HEK293T (cell line): Measurements from ENCODE around the gene RBP3.
A peak's percentile ranks its signal among the peaks of the same experiment; 100 is the strongest.

ENCODE experiments used
- CTCF ChIA-PET: fragments of 350-600 bp; formaldehyde crosslinking; extraction: SDS; loops from one replicate; lab custom pipeline; 2021; ENCODE audit warnings: antibody characterized with exemption, inconsistent platforms; lab: Yijun Ruan, JAX
- POLR2A ChIA-PET: fragments of 350-600 bp; formaldehyde crosslinking; extraction: SDS; loops from one replicate; lab custom pipeline; 2020; ENCODE audit warnings: antibody characterized with exemption, inconsistent platforms; lab: Yijun Ruan, JAX
- DNase-seq: peaks from one replicate; pipeline ENCODE4 v3.0.0; 2012; ENCODE audit warnings: mixed read lengths; ENCODE audit errors: extremely low spot score
- ARNT ChIP-seq: fragments of 450-650 bp; IDR thresholded peaks from 2 replicates; pipeline ENCODE4 v1.6.1; 2017; ENCODE audit warnings: mild to moderate bottlenecking
- BHLHE40 ChIP-seq: fragments of 450-650 bp; IDR thresholded peaks from 2 replicates; pipeline ENCODE4 v1.6.1; 2016; ENCODE audit warnings: mild to moderate bottlenecking, moderate library complexity, borderline replicate concordance
- CTBP1 ChIP-seq: fragments of 450-650 bp; IDR thresholded peaks from 2 replicates; pipeline ENCODE4 v1.6.1; 2016; ENCODE audit warnings: borderline replicate concordance
- ELF4 ChIP-seq: fragments of 450-650 bp; IDR thresholded peaks from 2 replicates; pipeline ENCODE4 v1.6.1; 2017; ENCODE audit warnings: antibody characterized with exemption
- FOXA1 ChIP-seq: fragments of 450-650 bp; IDR thresholded peaks from 2 replicates; pipeline ENCODE4 v1.6.1; 2016; ENCODE audit warnings: mild to moderate bottlenecking
- FOXK2 ChIP-seq: fragments of 450-650 bp; IDR thresholded peaks from 2 replicates; pipeline ENCODE4 v1.6.1; 2016; ENCODE audit warnings: mild to moderate bottlenecking
- FOXM1 ChIP-seq: fragments of 450-650 bp; IDR thresholded peaks from 2 replicates; pipeline ENCODE4 v1.6.1; 2017; ENCODE audit warnings: mild to moderate bottlenecking, borderline replicate concordance
- HDGF ChIP-seq: fragments of 450-650 bp; IDR thresholded peaks from 2 replicates; pipeline ENCODE4 v1.6.1; 2017; ENCODE audit warnings: antibody characterized with exemption, borderline replicate concordance
- L3MBTL2 ChIP-seq: fragments of 450-650 bp; conservative IDR thresholded peaks from 2 replicates; pipeline ENCODE4 v1.6.1; 2016; ENCODE audit warnings: mild to moderate bottlenecking
- LEF1 ChIP-seq: fragments of 450-650 bp; IDR thresholded peaks from 2 replicates; pipeline ENCODE4 v1.6.1; 2017; ENCODE audit warnings: mild to moderate bottlenecking, borderline replicate concordance
- NFRKB ChIP-seq: fragments of 450-650 bp; IDR thresholded peaks from 2 replicates; pipeline ENCODE4 v1.6.1; 2016; ENCODE audit warnings: mild to moderate bottlenecking, moderate library complexity
- PKNOX1 ChIP-seq: fragments of 450-650 bp; IDR thresholded peaks from 2 replicates; pipeline ENCODE4 v1.6.1; 2016
- SP1 ChIP-seq: fragments of 450-650 bp; IDR thresholded peaks from 2 replicates; pipeline ENCODE4 v1.6.1; 2017
- SUZ12 ChIP-seq: fragments of 450-650 bp; IDR thresholded peaks from 2 replicates; pipeline ENCODE4 v1.6.1; 2016; ENCODE audit warnings: mild to moderate bottlenecking
- TARDBP ChIP-seq: fragments of 450-650 bp; IDR thresholded peaks from 2 replicates; pipeline ENCODE4 v1.6.1; 2016
- ZNF384 ChIP-seq: fragments of 450-650 bp; IDR thresholded peaks from 2 replicates; pipeline ENCODE4 v1.6.1; 2016

The RBP3 gene

DNA sequence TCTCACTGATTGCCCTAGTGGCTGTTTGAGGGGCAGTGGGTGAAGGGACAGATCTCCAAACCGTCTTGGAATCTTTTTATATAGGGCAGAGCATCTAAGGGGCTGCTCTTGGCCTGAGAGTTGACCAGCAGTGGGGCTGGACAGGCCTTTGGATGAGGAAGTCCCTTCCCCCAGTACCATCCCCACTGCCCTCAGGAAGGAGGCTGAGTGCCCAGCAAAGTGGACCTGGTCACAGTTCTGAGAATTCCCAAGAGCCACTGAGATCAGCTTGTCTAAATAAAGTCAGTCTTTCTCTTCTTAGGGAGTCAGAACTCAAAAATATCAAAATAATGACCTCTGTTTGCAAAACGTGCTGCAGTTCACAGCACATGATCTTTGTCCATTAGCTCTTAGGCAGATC, 42.6 kb upstream of the RBP3 start:
- no peak for TF ChIP-seq LEF1
- TF ChIP-seq FOXK2: no peak
- TF ChIP-seq PKNOX1: no peak
- TF ChIP-seq HDGF: no peak
- TF ChIP-seq NFRKB: no peak
- no peak for TF ChIP-seq FOXA1
- TF ChIP-seq FOXM1: no peak
- TF ChIP-seq L3MBTL2: no peak
- no peak for TF ChIP-seq BHLHE40
- TF ChIP-seq ELF4: no peak
- no peak for TF ChIP-seq SUZ12
- no peak for TF ChIP-seq CTBP1
- TF ChIP-seq TARDBP: no peak
- no peak for TF ChIP-seq SP1
- TF ChIP-seq ZNF384: no peak
- no peak for TF ChIP-seq ARNT
- ChIA-PET CTCF (interaction anchor here (2.0 kb wide), 1 partner anchor 258 kb away, joined by 5 read pairs; no protein-coding TSS in a partner anchor), POLR2A (no interaction called here)
- no peak for DNase-seq

- TF ChIP-seq L3MBTL2 (no peak), SP1 (no peak), ARNT (no peak), FOXA1 (no peak), ELF4 (no peak), BHLHE40 (no peak), FOXM1 (no peak), LEF1 (no peak), SUZ12 (no peak), CTBP1 (no peak), HDGF (no peak), FOXK2 (no peak), NFRKB (no peak), TARDBP (no peak), PKNOX1 (no peak), ZNF384 (no peak)
- ChIA-PET CTCF (interaction anchor here (1.1 to 2.0 kb wide), 2 partner anchors 259 to 282 kb away, joined by 4 to 5 read pairs; no protein-coding TSS in a partner anchor), POLR2A (no interaction called here)
- no peak for DNase-seq
Observed at GRCh38 chr10:47306387-47307210, 41.6 kb upstream of the RBP3 start.

DNA sequence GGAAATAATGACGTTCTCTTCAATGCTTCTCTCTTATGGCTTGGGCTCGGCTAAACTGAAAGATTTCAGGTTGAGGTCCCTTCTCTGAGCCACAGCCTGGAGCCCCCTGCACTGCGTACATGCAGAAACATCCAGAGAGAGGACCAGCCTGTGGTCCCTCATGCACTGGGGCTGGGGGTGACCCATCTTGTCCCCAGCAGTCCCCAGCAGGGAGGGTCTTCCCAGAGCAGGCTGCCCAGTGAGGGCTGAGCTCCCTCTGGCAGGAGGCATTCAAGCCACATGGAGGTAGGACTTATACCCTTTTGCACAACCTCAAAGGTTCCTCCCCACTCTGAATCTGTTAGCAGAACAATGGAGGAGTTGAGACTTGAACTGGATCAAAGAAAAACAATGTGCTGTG, 40.8 kb upstream of the RBP3 start:
- TF ChIP-seq LEF1 (no peak), NFRKB (no peak), BHLHE40 (no peak), ARNT (no peak), PKNOX1 (no peak), SUZ12 (no peak), ZNF384 (no peak), L3MBTL2 (no peak), SP1 (no peak), ELF4 (no peak), TARDBP (no peak), FOXA1 (no peak), HDGF (no peak), CTBP1 (no peak), FOXM1 (no peak), FOXK2 (no peak)
- no peak for DNase-seq
- ChIA-PET POLR2A (no interaction called here), CTCF (interaction anchor here (1.1 kb wide), 1 partner anchor 283 kb away, joined by 4 read pairs; no protein-coding TSS in a partner anchor)

DNA sequence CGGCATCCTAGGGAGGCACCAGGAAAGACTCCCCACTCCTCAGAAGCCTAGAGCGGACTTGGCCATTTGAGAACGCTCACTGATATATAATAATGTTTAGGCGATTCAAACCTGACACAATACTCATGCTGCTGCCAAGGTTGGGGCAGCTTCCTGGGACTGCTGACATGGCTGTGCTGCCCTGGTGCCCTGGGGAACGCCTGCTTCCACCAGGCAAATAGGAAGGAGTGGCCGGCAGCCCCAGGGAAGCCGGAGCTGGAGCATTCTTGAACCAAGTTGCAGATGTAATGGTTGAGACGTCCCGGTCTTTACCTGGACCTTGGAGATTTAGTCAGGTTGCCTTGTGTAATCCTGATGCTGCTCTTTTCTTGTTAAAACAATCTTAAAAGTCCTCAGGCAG, 39.4 kb upstream of the RBP3 start:
- no peak for DNase-seq
- TF ChIP-seq SUZ12 (no peak), HDGF (no peak), NFRKB (no peak), FOXM1 (no peak), ZNF384 (no peak), PKNOX1 (no peak), BHLHE40 (no peak), ARNT (no peak), L3MBTL2 (no peak), ELF4 (no peak), CTBP1 (no peak), FOXA1 (no peak), SP1 (no peak), TARDBP (no peak), FOXK2 (no peak)
- CTCF ChIA-PET: no interaction called here
- POLR2A ChIA-PET: no interaction called here

- DNase-seq: peak; percentile 20
- TF ChIP-seq TARDBP (no peak), BHLHE40 (no peak)
- POLR2A ChIA-PET: no interaction called here
- CTCF ChIA-PET: no interaction called here
Observed at GRCh38 chr10:47309408-47310089, 38.6 kb upstream of the RBP3 start.
